SK-N-SH (cell line): ENCODE measurements around the gene RFX2. TPM values are rescaled to one million over a fixed set of nuclear protein-coding genes. Genes with fewer than 3 reads are reported as not detected.

ENCODE experiments used
- CTCF ChIA-PET: fragments of 300-600, 350-600 bp; formaldehyde crosslinking; extraction: SDS; loops from one replicate; lab custom pipeline; 2021; lab: Yijun Ruan, JAX
- POLR2A ChIA-PET: fragments of 350-600 bp; sonication (Branson Sonifier 250); formaldehyde crosslinking; extraction: SDS; loops from one replicate; lab custom pipeline; 2020; ENCODE audit warnings: antibody characterized with exemption, inconsistent platforms; lab: Yijun Ruan, JAX
- DNase-seq: peaks from one replicate; pipeline ENCODE4 v3.0.0; 2012
- H2AFZ ChIP-seq: fragments of 200-600 bp; sonication (generic); 2 replicates; pipeline ENCODE4 v1.8.1; 2016; ENCODE audit warnings: antibody characterized with exemption, mild to moderate bottlenecking, low read depth
- H3F3A ChIP-seq: fragments of 200-600 bp; sonication (generic); replicated peaks from 2 replicates; pipeline ENCODE3; 2016; ENCODE audit warnings: antibody characterized with exemption, mild to moderate bottlenecking; ENCODE audit not compliant: insufficient read depth
- H3K27ac ChIP-seq, 2 experiments: fragments of 200-500 bp in 1 of 2; fragments of 200-600 bp in 1 of 2; sonication (Bioruptor generic) in 1 of 2; sonication (generic), shearing (Covaris generic) in 1 of 2; 2 replicates each; pipeline versions ENCODE4 v1.5.1 to v1.6.1; 2014 to 2016; ENCODE audit warnings: low read depth in 2 of 2, inconsistent platforms in 1 of 2, low read length in 1 of 2, mild to moderate bottlenecking in 1 of 2, mixed read lengths in 1 of 2
- H3K27me3 ChIP-seq: fragments of 200-600 bp; sonication (generic), shearing (Covaris generic); 2 replicates; pipeline ENCODE4 v1.6.1; 2016; ENCODE audit warnings: mixed run types; ENCODE audit not compliant: insufficient read depth
- H3K36me3 ChIP-seq, 2 experiments: fragments of 200-500 bp in 1 of 2; fragments of 200-600 bp in 1 of 2; sonication (Bioruptor generic) in 1 of 2; sonication (generic) in 1 of 2; replicated peaks in 1 of 2; 2 replicates each; pipeline versions ENCODE3 to v1.5.1; 2014 to 2016; ENCODE audit warnings: low read length in 1 of 2, mild to moderate bottlenecking in 1 of 2; ENCODE audit not compliant: insufficient read depth in 2 of 2, control insufficient read depth in 1 of 2
- H3K4me1 ChIP-seq, 2 experiments: fragments of 200-500 bp in 1 of 2; fragments of 200-600 bp in 1 of 2; sonication (Bioruptor generic) in 1 of 2; sonication (generic), shearing (Covaris generic) in 1 of 2; 2 replicates each; pipeline versions ENCODE4 v1.5.1 to v1.6.1; 2014 to 2016; ENCODE audit warnings: low read depth in 1 of 2, low read length in 1 of 2, mixed run types in 1 of 2; ENCODE audit not compliant: insufficient read depth in 2 of 2, control insufficient read depth in 1 of 2
- H3K4me2 ChIP-seq: fragments of 200-600 bp; sonication (generic), shearing (Covaris generic); 2 replicates; pipeline ENCODE4 v1.6.1; 2017; ENCODE audit warnings: mixed run types
- H3K4me3 ChIP-seq, 2 experiments: fragments of 200-500 bp in 1 of 2; fragments of 200-600 bp in 1 of 2; sonication (Bioruptor generic) in 1 of 2; sonication (generic), shearing (Covaris generic) in 1 of 2; 2 replicates each; pipeline versions ENCODE4 v1.5.1 to v1.8.1; 2014 to 2016; ENCODE audit warnings: low read depth in 2 of 2, inconsistent platforms in 1 of 2, low read length in 1 of 2, mild to moderate bottlenecking in 1 of 2, mixed read lengths in 1 of 2, moderate library complexity in 1 of 2
- H3K79me2 ChIP-seq: fragments of 200-600 bp; sonication (generic); 2 replicates; pipeline ENCODE4 v1.8.1; 2017; ENCODE audit warnings: mild to moderate bottlenecking; ENCODE audit not compliant: insufficient read depth
- H3K9ac ChIP-seq: fragments of 200-600 bp; sonication (generic); 2 replicates; pipeline ENCODE4 v1.6.1; 2017; ENCODE audit warnings: mixed run types
- H3K9me2 ChIP-seq: fragments of 200-600 bp; sonication (generic); 2 replicates; pipeline ENCODE4 v1.6.1; 2017; ENCODE audit warnings: mixed run types
- H3K9me3 ChIP-seq: fragments of 200-600 bp; sonication (generic); 2 replicates; pipeline ENCODE4 v1.6.1; 2017; ENCODE audit warnings: mixed run types, mild to moderate bottlenecking, moderate library complexity
- H4K20me1 ChIP-seq: fragments of 200-600 bp; sonication (generic); 2 replicates; pipeline ENCODE4 v1.6.1; 2017; ENCODE audit warnings: mild to moderate bottlenecking, mixed run types; ENCODE audit not compliant: insufficient read depth
- ELF1 ChIP-seq: IDR thresholded peaks from 2 replicates; pipeline ENCODE4 v1.4.0; 2012
- EP300 ChIP-seq, 2 experiments: IDR thresholded peaks; 2 replicates each; pipeline versions ENCODE4 v1.4.0 to v1.6.1; 2012; ENCODE audit warnings: borderline replicate concordance in 1 of 2, low read depth in 1 of 2, low read length in 1 of 2
- EZH2phosphoT487 ChIP-seq: fragments of 200-600 bp; sonication (generic); IDR thresholded peaks from 2 replicates; pipeline ENCODE4 v1.6.1; 2017; ENCODE audit warnings: low read depth, mixed run types, mild to moderate bottlenecking, antibody characterized with exemption, moderate library complexity, borderline replicate concordance
- FOSL2 ChIP-seq: IDR thresholded peaks from 2 replicates; pipeline ENCODE4 v1.4.0; 2012; ENCODE audit warnings: low read depth, mild to moderate bottlenecking, moderate library complexity, borderline replicate concordance
- FOXM1 ChIP-seq: IDR thresholded peaks from 2 replicates; pipeline ENCODE4 v1.4.0; 2012; ENCODE audit warnings: low read depth, mild to moderate bottlenecking
- GATA2 ChIP-seq: sonication (generic); formaldehyde crosslinking; IDR thresholded peaks from 2 replicates; pipeline ENCODE4 v1.5.0; 2020; ENCODE audit warnings: mild to moderate bottlenecking, missing genetic modification reagents
- IRF3 ChIP-seq: fragments of 150-350 bp; IDR thresholded peaks from 2 replicates; pipeline ENCODE4 v1.6.1; 2016; ENCODE audit warnings: mild to moderate bottlenecking, low read depth, low read length
- JUND ChIP-seq: IDR thresholded peaks from 2 replicates; pipeline ENCODE4 v1.4.0; 2012
- MEF2A ChIP-seq: IDR thresholded peaks from 2 replicates; pipeline ENCODE4 v1.4.0; 2012; ENCODE audit warnings: low read depth, borderline replicate concordance
- PBX3 ChIP-seq: IDR thresholded peaks from 2 replicates; pipeline ENCODE4; 2012
- RAD21 ChIP-seq: IDR thresholded peaks from 2 replicates; pipeline ENCODE4 v1.6.1; 2012; ENCODE audit warnings: mild to moderate bottlenecking, low read length
- RFX5 ChIP-seq: IDR thresholded peaks from 2 replicates; pipeline ENCODE4 v1.6.1; 2012; ENCODE audit warnings: mild to moderate bottlenecking, improper control_type of control experiment, low read length
- RXRA ChIP-seq: IDR thresholded peaks from 2 replicates; pipeline ENCODE4 v1.4.0; 2012; ENCODE audit warnings: low read depth, mild to moderate bottlenecking, borderline replicate concordance
- SMC3 ChIP-seq: IDR thresholded peaks from 2 replicates; pipeline ENCODE4 v1.6.1; 2012; ENCODE audit warnings: low read depth, low read length, improper control_type of control experiment
- TCF12 ChIP-seq: IDR thresholded peaks from 2 replicates; pipeline ENCODE4 v1.4.0; 2012
- YY1 ChIP-seq: IDR thresholded peaks from 2 replicates; pipeline ENCODE4 v1.4.0; 2012; ENCODE audit warnings: low read depth, mild to moderate bottlenecking
- WGBS: methylation state at CpG from one replicate; pipeline ENCODE4 v1.1.6; 2017; ENCODE audit warnings: low lambda C conversion rate; 5-methylcytosine and 5-hydroxymethylcytosine counted together
- polyA plus RNA-seq, 3 experiments: library from polyadenylated mRNA; depleted of rRNA; stranded (reverse); fragments of >200 nt; gene quantifications; 2 replicates each; pipeline ENCODE4 v1.2.3, GENCODE V29; 2012
- TF ChIP-seq, protein P1 (sequence below): IDR thresholded peaks from 2 replicates; pipeline ENCODE4 v1.6.1; 2012; ENCODE audit warnings: mild to moderate bottlenecking, low read depth, low read length, moderate library complexity

RFX2 gene
- polyA plus RNA-seq, 1 of the 3 experiments (the other 2 are of a cell fraction): 12.6 TPM

GRCh38 chr19:6090634-6091033 is 19.7 kb downstream of the RFX2 start:
- Histone ChIP-seq H3K4me2 (no peak overlapping the region), H3K4me3 (no peak overlapping the region), H3K9ac (no peak overlapping the region), H4K20me1 (no peaks in the 10 kb centered on the region), H2AFZ (no peak overlapping the region), H3K36me3 (peaks cover 0 to 3% of the 10 kb centered on the region in 2 experiments), H3K9me3 (no peaks in the 10 kb centered on the region), H3F3A (peaks cover 27% of the 10 kb centered on the region), H3K79me2 (peaks cover 89% of the 10 kb centered on the region), H3K27me3 (no peaks in the 10 kb centered on the region), H3K9me2 (no peaks in the 10 kb centered on the region), H3K27ac (no peak overlapping the region), H3K4me1 (peaks cover 16 to 39% of the 10 kb centered on the region in 2 experiments)
- DNase-seq: no peak
- CTCF ChIA-PET: interaction anchor here (1.8 kb wide), 1 partner anchor 42 kb away, joined by 4 read pairs; no protein-coding TSS in a partner anchor
- TF ChIP-seq YY1 (no peak), PBX3 (no peak), TCF12 (no peak), FOSL2 (no peak), EP300 (IDR thresholded peaks at IDR 0.05; ENCODE audit: borderline replicate concordance in 1 of 2, low read depth in 1 of 2, low read length in 1 of 2) (no peak), MEF2A (no peak), FOXM1 (no peak), JUND (no peak), GATA2 (CRISPR knock-in tag) (no peak), ELF1 (no peak), RAD21 (no peak), SMC3 (no peak), RXRA (no peak), RFX5 (no peak), IRF3 (no peak), EZH2phosphoT487 (no peak)
- TF ChIP-seq, protein P1, sequence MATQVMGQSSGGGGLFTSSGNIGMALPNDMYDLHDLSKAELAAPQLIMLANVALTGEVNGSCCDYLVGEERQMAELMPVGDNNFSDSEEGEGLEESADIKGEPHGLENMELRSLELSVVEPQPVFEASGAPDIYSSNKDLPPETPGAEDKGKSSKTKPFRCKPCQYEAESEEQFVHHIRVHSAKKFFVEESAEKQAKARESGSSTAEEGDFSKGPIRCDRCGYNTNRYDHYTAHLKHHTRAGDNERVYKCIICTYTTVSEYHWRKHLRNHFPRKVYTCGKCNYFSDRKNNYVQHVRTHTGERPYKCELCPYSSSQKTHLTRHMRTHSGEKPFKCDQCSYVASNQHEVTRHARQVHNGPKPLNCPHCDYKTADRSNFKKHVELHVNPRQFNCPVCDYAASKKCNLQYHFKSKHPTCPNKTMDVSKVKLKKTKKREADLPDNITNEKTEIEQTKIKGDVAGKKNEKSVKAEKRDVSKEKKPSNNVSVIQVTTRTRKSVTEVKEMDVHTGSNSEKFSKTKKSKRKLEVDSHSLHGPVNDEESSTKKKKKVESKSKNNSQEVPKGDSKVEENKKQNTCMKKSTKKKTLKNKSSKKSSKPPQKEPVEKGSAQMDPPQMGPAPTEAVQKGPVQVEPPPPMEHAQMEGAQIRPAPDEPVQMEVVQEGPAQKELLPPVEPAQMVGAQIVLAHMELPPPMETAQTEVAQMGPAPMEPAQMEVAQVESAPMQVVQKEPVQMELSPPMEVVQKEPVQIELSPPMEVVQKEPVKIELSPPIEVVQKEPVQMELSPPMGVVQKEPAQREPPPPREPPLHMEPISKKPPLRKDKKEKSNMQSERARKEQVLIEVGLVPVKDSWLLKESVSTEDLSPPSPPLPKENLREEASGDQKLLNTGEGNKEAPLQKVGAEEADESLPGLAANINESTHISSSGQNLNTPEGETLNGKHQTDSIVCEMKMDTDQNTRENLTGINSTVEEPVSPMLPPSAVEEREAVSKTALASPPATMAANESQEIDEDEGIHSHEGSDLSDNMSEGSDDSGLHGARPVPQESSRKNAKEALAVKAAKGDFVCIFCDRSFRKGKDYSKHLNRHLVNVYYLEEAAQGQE: no peak
- POLR2A ChIA-PET: no interaction called here
- 98% methylated on average over 3 of the region's 3 CpGs for WGBS
